Activated CD4-positive, alpha-beta T cell treated with anti-CD3 and anti-CD28 coated beads, Interleukin-2, amount 50 U/mL, for 48 hours (primary cell): ENCODE measurements around the gene SANBR.
"Not testable (repeated sequence)": the region's sequence is repeated elsewhere in the genome, so short reads cannot be mapped to it uniquely, and the experiment has no call there.

ENCODE experiments used
- DNase-seq, 2 experiments: peaks; one replicate each; pipeline ENCODE4 v3.0.0-alpha.2; 2020

SANBR gene

GRCh38 chr2:61065714-61066709, at the start of gene SANBR:
TSS of gene SANBR (plus strand) at chr2:61065871. CDS start at chr2:61070351, 4,480 bp downstream.
- peak; percentile 77 to 80 for DNase-seq

GRCh38 chr2:61015976-61016375, 49.7 kb upstream of the SANBR start:
- no peak for DNase-seq

- DNase-seq = peak; percentile 57 to 68
These were observed 49.2 kb upstream of the SANBR start for GRCh38 chr2:61016392-61017002.

GRCh38 chr2:61017003-61017555, 48.6 kb upstream of the SANBR start:
- DNase-seq = peak; percentile 70 to 77

- peak; percentile 75 to 81 for DNase-seq
These were observed 47.9 kb upstream of the SANBR start, which contains the start of the genes PEX13 and PUS10 for GRCh38 chr2:61017556-61018317. TSS of gene PEX13 (plus strand) at chr2:61017720. CDS start at chr2:61017760, 40 bp downstream. TSS of gene PUS10 (minus strand) at chr2:61018255. CDS start at chr2:61011890, 6,365 bp downstream.

GRCh38 chr2:61018318-61018755, 47.3 kb upstream of the SANBR start:
- DNase-seq = no peak

- no peak for DNase-seq
These were observed 46.9 kb upstream of the SANBR start for GRCh38 chr2:61018798-61019197.

GRCh38 chr2:61021228-61021660, 44.4 kb upstream of the SANBR start:
- DNase-seq = no peak

GRCh38 chr2:61023670-61024069, 42.0 kb upstream of the SANBR start:
- DNase-seq = no peak

GRCh38 chr2:61029533-61029932, 36.1 kb upstream of the SANBR start:
- no peak for DNase-seq

GRCh38 chr2:61034592-61034991, 31.1 kb upstream of the SANBR start:
- not testable (repeated sequence) for DNase-seq

GRCh38 chr2:61036643-61037042, 29.0 kb upstream of the SANBR start:
- DNase-seq = not testable (repeated sequence)

- DNase-seq = no peak
These were observed 22.9 kb upstream of the SANBR start for GRCh38 chr2:61042807-61043206.

GRCh38 chr2:61044636-61045035, 21.0 kb upstream of the SANBR start:
- DNase-seq = no peak

GRCh38 chr2:61045226-61045625, 20.4 kb upstream of the SANBR start:
- no peak for DNase-seq

- DNase-seq = no peak
These were observed 19.7 kb upstream of the SANBR start for GRCh38 chr2:61045999-61046398.

GRCh38 chr2:61055557-61055956, 10.1 kb upstream of the SANBR start:
- DNase-seq = no peak

GRCh38 chr2:61057562-61057961, 8.1 kb upstream of the SANBR start:
- DNase-seq = no peak

- DNase-seq = no peak
These were observed 6.3 kb upstream of the SANBR start for GRCh38 chr2:61059382-61059781.

GRCh38 chr2:61074100-61074499, 8.4 kb downstream of the SANBR start:
- DNase-seq = no peak

GRCh38 chr2:61085883-61086282, 20.2 kb downstream of the SANBR start:
- DNase-seq = no peak

- no peak for DNase-seq
These were observed 24.1 kb downstream of the SANBR start for GRCh38 chr2:61089797-61090196.
